Gastrocnemius medialis (tissue), 4 donors: ENCODE measurements around the gene LAMC1.

ENCODE experiments used
- POLR2A ChIP-seq, 2 donors: fragments of 450-650 bp; IDR thresholded peaks; one replicate each; pipeline ENCODE4 v1.6.1; 2017; ENCODE audit warnings: antibody characterized with exemption in 2 of 2, mild to moderate bottlenecking in 2 of 2, moderate library complexity in 2 of 2
- TF ChIP-seq, protein P1 (sequence below), 5 experiments: fragments of 450-650 bp in 3 of 5; fragments of 200-600 bp in 2 of 5; sonication (generic) in 2 of 5; IDR thresholded peaks in 4 of 5; conservative IDR thresholded peaks in 1 of 5; 1 replicate in 4 of 5; 2 replicates in 1 of 5; pipeline ENCODE4 v1.5.1; 2016 to 2019; ENCODE audit warnings: antibody characterized with exemption in 5 of 5, mild to moderate bottlenecking in 3 of 5, moderate library complexity in 3 of 5

DNA sequence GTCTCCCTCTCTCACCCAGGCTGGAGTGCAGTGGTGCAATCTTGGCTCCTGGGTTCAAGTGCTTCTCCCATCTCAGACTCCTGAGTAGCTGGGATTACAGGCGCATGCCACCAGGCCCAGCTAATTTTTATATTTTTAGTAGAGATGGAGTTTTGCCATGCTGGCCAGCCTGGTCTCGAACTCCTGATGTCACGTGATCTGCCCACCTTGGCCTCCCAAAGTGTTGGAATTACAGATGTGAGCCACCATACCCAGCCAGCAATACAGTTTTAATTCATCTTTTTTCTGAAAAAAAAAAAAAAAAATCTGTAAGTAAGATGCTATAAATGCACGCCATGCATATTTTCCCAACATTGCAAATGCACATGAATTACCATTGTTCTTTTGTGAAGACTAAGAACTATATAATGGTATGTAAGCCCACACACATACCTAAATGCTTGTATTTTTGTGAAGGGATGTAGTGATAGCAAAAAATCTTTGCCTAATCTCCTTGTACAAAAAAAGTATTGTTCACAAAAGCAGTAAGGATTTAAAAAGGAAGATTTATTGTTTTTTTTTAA is 170.8 kb downstream of the LAMC1 start:
- TF ChIP-seq, protein P1, sequence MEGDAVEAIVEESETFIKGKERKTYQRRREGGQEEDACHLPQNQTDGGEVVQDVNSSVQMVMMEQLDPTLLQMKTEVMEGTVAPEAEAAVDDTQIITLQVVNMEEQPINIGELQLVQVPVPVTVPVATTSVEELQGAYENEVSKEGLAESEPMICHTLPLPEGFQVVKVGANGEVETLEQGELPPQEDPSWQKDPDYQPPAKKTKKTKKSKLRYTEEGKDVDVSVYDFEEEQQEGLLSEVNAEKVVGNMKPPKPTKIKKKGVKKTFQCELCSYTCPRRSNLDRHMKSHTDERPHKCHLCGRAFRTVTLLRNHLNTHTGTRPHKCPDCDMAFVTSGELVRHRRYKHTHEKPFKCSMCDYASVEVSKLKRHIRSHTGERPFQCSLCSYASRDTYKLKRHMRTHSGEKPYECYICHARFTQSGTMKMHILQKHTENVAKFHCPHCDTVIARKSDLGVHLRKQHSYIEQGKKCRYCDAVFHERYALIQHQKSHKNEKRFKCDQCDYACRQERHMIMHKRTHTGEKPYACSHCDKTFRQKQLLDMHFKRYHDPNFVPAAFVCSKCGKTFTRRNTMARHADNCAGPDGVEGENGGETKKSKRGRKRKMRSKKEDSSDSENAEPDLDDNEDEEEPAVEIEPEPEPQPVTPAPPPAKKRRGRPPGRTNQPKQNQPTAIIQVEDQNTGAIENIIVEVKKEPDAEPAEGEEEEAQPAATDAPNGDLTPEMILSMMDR (IDR thresholded peaks at IDR 0.05 in 4 of 5, conservative IDR thresholded peaks at IDR 0.05 in 1 of 5) = no peak
- TF ChIP-seq POLR2A (IDR thresholded peaks at IDR 0.05) = no peak
